Vagina (tissue), 2 donors: ENCODE measurements around the gene KIF3A.

Experiments used
- CTCF ChIP-seq, 3 experiments: fragments of 450-650 bp in 2 of 3; fragments of 200-600 bp in 1 of 3; sonication (generic) in 1 of 3; IDR thresholded peaks; one replicate each; pipeline ENCODE4 v1.5.1; 2017 to 2019; ENCODE audit warnings: antibody characterized with exemption in 3 of 3, mild to moderate bottlenecking in 2 of 3, moderate library complexity in 2 of 3
- POLR2A ChIP-seq, 2 donors: fragments of 450-650 bp; IDR thresholded peaks; one replicate each; pipeline ENCODE4 v1.6.1; 2017; ENCODE audit warnings: antibody characterized with exemption in 2 of 2, mild to moderate bottlenecking in 2 of 2, moderate library complexity in 2 of 2

- TF ChIP-seq POLR2A (IDR thresholded peaks at IDR 0.05) (no peak), CTCF (IDR thresholded peaks at IDR 0.05) (no peak)
Observed at GRCh38 chr5:132677191-132677590, 60.2 kb downstream of the KIF3A start.
